ENCODE measurements around the gene KRT10.
"Not testable (repeated sequence)": the region's sequence is repeated elsewhere in the genome, so short reads cannot be mapped to it uniquely, and the experiment has no call there.

Gene KRT10

GRCh38 chr17:40817103-40817682 is 5.2 kb downstream of the KRT10 start:
- no peak overlapping the region for H3K27ac ChIP-seq (ENCODE audit: low read length)
- H3K9ac ChIP-seq (ENCODE audit: low read depth, low read length) = no peak overlapping the region
- H3K27me3 ChIP-seq (ENCODE audit: insufficient read depth, low read length) = peaks cover 29% of the 10 kb centered on the region; the same call in 1 of the 2 replicates
- no peak overlapping the region for H3K4me3 ChIP-seq (ENCODE audit: low read length)
- no peaks in the 10 kb centered on the region; the same call in 1 of the 2 replicates for H3K4me1 ChIP-seq (ENCODE audit: insufficient read depth, low read length)
- peaks cover 6% of the 10 kb centered on the region; the same call in 1 of the 2 replicates for H3K36me3 ChIP-seq (ENCODE audit: insufficient read depth, low read depth, low read length)
- H3K9me3 ChIP-seq (ENCODE audit: insufficient read depth, low read depth, low read length) = no peaks in the 10 kb centered on the region

- Histone ChIP-seq H3K9ac (ENCODE audit: low read depth, low read length) (no peak overlapping the region), H3K27me3 (ENCODE audit: insufficient read depth, low read length) (peaks cover 33% of the 10 kb centered on the region; the same call in 1 of the 2 replicates)
These were observed 5.8 kb downstream of the KRT10 start for GRCh38 chr17:40816569-40816968.

DNA sequence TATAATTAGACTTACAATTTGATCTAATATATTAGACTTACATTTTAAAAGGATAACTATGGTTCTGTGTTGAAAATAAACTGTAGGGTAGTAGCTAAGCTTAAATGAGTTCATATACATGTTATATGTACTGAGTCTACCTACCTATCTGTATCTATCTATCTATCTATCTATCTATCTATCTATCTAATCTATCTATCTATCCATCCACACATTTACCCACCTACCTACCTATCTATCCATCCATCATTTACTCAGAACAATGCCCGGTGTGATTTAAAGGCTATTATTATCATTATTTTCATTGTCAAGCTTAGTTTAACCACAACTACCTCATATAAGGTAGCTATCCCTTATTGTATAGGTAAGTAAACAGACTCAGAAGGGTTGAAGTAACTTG is 7.0 kb downstream of the KRT10 start:
- peaks cover 6% of the 10 kb centered on the region; the same call in 1 of the 2 replicates for H3K36me3 ChIP-seq (ENCODE audit: insufficient read depth, low read depth, low read length)
- no peak overlapping the region for H3K4me3 ChIP-seq (ENCODE audit: low read length)
- H3K9me3 ChIP-seq (ENCODE audit: insufficient read depth, low read depth, low read length) = no peaks in the 10 kb centered on the region
- no peak overlapping the region for H3K9ac ChIP-seq (ENCODE audit: low read depth, low read length)
- H3K27me3 ChIP-seq (ENCODE audit: insufficient read depth, low read length) = peaks cover 42% of the 10 kb centered on the region
- no peaks in the 10 kb centered on the region; the same call in 1 of the 2 replicates for H3K4me1 ChIP-seq (ENCODE audit: insufficient read depth, low read length)
- H3K27ac ChIP-seq (ENCODE audit: low read length) = no peak overlapping the region

More at GRCh38 chr17:40816569-40816968, 5.8 kb downstream of the KRT10 start:
- H3K4me1 ChIP-seq (ENCODE audit: insufficient read depth, low read length) = no peaks in the 10 kb centered on the region; the same call in 1 of the 2 replicates
- peaks cover 6% of the 10 kb centered on the region; the same call in 1 of the 2 replicates for H3K36me3 ChIP-seq (ENCODE audit: insufficient read depth, low read depth, low read length)
- no peak overlapping the region for H3K27ac ChIP-seq (ENCODE audit: low read length)
- no peak overlapping the region for H3K4me3 ChIP-seq (ENCODE audit: low read length)
- no peaks in the 10 kb centered on the region for H3K9me3 ChIP-seq (ENCODE audit: insufficient read depth, low read depth, low read length)

- not testable (repeated sequence) for H3K9me3 ChIP-seq (ENCODE audit: insufficient read depth, low read depth, low read length); H3K4me3 ChIP-seq (ENCODE audit: low read length); H3K36me3 ChIP-seq (ENCODE audit: insufficient read depth, low read depth, low read length); H3K4me1 ChIP-seq (ENCODE audit: insufficient read depth, low read length); H3K27ac ChIP-seq (ENCODE audit: low read length); H3K9ac ChIP-seq (ENCODE audit: low read depth, low read length)
- H3K27me3 ChIP-seq (ENCODE audit: insufficient read depth, low read length) = peaks cover 44% of the 10 kb centered on the region
These were observed 7.8 kb downstream of the KRT10 start for GRCh38 chr17:40814657-40815056.

DNA sequence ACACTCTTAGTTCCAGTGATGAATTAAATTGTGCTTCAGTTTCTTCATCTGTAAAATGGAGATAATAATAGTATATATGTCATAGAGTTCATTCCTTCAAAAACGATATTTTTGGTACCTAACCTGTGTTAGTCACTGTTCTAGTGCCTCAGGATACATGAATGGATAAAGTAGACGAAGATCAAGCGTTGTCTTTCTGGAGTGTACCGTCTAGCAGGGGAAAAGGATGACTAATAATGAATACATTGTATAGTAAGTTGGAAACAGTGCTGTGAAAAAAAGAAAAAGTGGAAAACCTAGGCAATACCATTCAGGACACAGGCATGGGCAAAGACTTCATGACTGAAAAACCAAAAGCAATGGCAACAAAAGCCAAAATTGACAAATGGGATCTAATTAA is 8.6 kb downstream of the KRT10 start:
- Histone ChIP-seq H3K36me3 (ENCODE audit: insufficient read depth, low read depth, low read length) (peaks cover 6% of the 10 kb centered on the region; the same call in 1 of the 2 replicates), H3K4me1 (ENCODE audit: insufficient read depth, low read length) (no peaks in the 10 kb centered on the region; the same call in 1 of the 2 replicates), H3K4me3 (ENCODE audit: low read length) (no peak overlapping the region), H3K27ac (ENCODE audit: low read length) (no peak overlapping the region), H3K27me3 (ENCODE audit: insufficient read depth, low read length) (peaks cover 52% of the 10 kb centered on the region), H3K9ac (ENCODE audit: low read depth, low read length) (no peak overlapping the region), H3K9me3 (ENCODE audit: insufficient read depth, low read depth, low read length) (no peaks in the 10 kb centered on the region)

DNA sequence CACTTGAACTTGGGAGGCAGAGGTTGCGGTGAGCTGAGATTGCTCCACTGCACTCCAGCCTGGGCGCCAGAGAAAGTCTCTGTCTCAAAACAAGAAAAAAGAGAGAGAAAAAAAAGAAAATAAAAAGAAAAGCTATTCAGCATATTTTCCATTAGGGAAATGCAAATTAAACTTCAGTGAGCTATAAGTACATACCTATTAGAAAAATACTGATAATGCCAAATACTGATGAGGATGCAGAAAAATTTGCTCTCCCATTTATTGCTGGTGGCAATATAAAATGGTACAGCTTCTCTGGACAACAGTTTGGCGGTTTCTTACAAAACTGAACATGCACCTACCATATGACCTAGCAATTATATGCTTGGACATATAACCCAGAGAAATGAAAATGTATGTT is 9.8 kb downstream of the KRT10 start:
- H3K27me3 ChIP-seq (ENCODE audit: insufficient read depth, low read length) = peaks cover 63% of the 10 kb centered on the region
- H3K9ac ChIP-seq (ENCODE audit: low read depth, low read length) = no peak overlapping the region
- no peak overlapping the region for H3K27ac ChIP-seq (ENCODE audit: low read length)
- H3K4me3 ChIP-seq (ENCODE audit: low read length) = no peak overlapping the region
- H3K4me1 ChIP-seq (ENCODE audit: insufficient read depth, low read length) = no peaks in the 10 kb centered on the region
- no peaks in the 10 kb centered on the region for H3K9me3 ChIP-seq (ENCODE audit: insufficient read depth, low read depth, low read length)
- peaks cover 6% of the 10 kb centered on the region; the same call in 1 of the 2 replicates for H3K36me3 ChIP-seq (ENCODE audit: insufficient read depth, low read depth, low read length)

DNA sequence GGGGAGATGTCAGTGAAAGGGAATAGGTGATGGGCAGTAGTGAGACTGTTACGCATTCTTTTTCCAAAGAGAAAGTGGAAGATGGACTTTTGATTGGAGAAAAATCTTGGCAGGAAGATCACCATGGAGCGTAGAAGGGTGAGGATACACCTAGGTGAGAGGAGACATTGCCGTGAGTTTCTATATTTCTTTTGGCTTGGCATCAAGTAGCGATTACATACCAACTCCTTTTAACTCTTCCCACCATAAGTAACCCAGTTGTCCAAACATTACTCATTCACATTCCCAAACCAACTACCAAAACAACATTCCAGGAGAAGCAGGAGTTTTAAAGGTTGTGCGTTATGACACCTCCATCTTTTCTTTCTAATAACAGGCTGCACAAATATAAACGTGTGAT is 11.9 kb downstream of the KRT10 start:
- Histone ChIP-seq H3K27me3 (ENCODE audit: insufficient read depth, low read length) (peaks cover 80% of the 10 kb centered on the region), H3K9me3 (ENCODE audit: insufficient read depth, low read depth, low read length) (no peaks in the 10 kb centered on the region), H3K27ac (ENCODE audit: low read length) (no peak overlapping the region), H3K9ac (ENCODE audit: low read depth, low read length) (no peak overlapping the region), H3K36me3 (ENCODE audit: insufficient read depth, low read depth, low read length) (no peaks in the 10 kb centered on the region), H3K4me3 (ENCODE audit: low read length) (no peak overlapping the region), H3K4me1 (ENCODE audit: insufficient read depth, low read length) (no peaks in the 10 kb centered on the region)

- no peaks in the 10 kb centered on the region for H3K9me3 ChIP-seq (ENCODE audit: insufficient read depth, low read depth, low read length)
- peaks cover 84% of the 10 kb centered on the region for H3K27me3 ChIP-seq (ENCODE audit: insufficient read depth, low read length)
- H3K9ac ChIP-seq (ENCODE audit: low read depth, low read length) = no peak overlapping the region
- H3K4me3 ChIP-seq (ENCODE audit: low read length) = no peak overlapping the region
- H3K27ac ChIP-seq (ENCODE audit: low read length) = no peak overlapping the region
- H3K4me1 ChIP-seq (ENCODE audit: insufficient read depth, low read length) = no peaks in the 10 kb centered on the region
- no peaks in the 10 kb centered on the region for H3K36me3 ChIP-seq (ENCODE audit: insufficient read depth, low read depth, low read length)
These were observed 12.5 kb downstream of the KRT10 start for GRCh38 chr17:40809721-40810421.

GRCh38 chr17:40806131-40806530 is 16.3 kb downstream of the KRT10 start:
- no peak overlapping the region for H3K4me3 ChIP-seq (ENCODE audit: low read length)
- peaks cover 82% of the 10 kb centered on the region for H3K27me3 ChIP-seq (ENCODE audit: insufficient read depth, low read length)
- H3K27ac ChIP-seq (ENCODE audit: low read length) = no peak overlapping the region
- no peak overlapping the region for H3K9ac ChIP-seq (ENCODE audit: low read depth, low read length)
- H3K9me3 ChIP-seq (ENCODE audit: insufficient read depth, low read depth, low read length) = no peaks in the 10 kb centered on the region
- H3K36me3 ChIP-seq (ENCODE audit: insufficient read depth, low read depth, low read length) = no peaks in the 10 kb centered on the region
- no peaks in the 10 kb centered on the region for H3K4me1 ChIP-seq (ENCODE audit: insufficient read depth, low read length)

DNA sequence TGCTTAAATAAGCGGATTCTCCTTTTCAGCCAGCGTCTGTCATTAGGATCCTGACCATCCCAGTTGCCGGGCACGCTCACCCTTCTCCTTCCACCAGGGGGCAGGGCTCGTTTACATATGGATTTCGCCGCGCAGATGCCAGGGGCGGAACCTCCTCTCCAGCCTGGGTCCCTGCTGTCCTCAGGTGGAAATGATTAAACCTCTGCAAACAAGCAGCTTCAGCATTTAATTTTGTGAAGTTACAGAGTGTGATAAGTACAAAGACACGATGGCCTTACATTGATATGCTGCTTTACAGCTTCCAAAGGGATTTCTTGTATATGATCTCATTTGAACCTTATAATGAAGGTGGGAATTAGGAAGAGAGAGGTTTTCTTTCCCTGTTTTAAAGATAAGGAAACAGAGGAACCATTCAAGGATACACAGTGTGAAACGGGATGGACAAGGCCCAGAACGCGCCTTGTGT is 18.8 kb downstream of the KRT10 start:
- Histone ChIP-seq H3K9ac (ENCODE audit: low read depth, low read length) (no peak overlapping the region), H3K9me3 (ENCODE audit: insufficient read depth, low read depth, low read length) (no peaks in the 10 kb centered on the region), H3K27ac (ENCODE audit: low read length) (no peak overlapping the region), H3K4me1 (ENCODE audit: insufficient read depth, low read length) (no peaks in the 10 kb centered on the region), H3K4me3 (ENCODE audit: low read length) (no peak overlapping the region), H3K27me3 (ENCODE audit: insufficient read depth, low read length) (peaks cover 75% of the 10 kb centered on the region), H3K36me3 (ENCODE audit: insufficient read depth, low read depth, low read length) (no peaks in the 10 kb centered on the region)

GRCh38 chr17:40801157-40801556 is 21.3 kb downstream of the KRT10 start:
- H3K9me3 ChIP-seq (ENCODE audit: insufficient read depth, low read depth, low read length) = no peaks in the 10 kb centered on the region
- H3K4me1 ChIP-seq (ENCODE audit: insufficient read depth, low read length) = no peaks in the 10 kb centered on the region
- no peak overlapping the region for H3K4me3 ChIP-seq (ENCODE audit: low read length)
- H3K27me3 ChIP-seq (ENCODE audit: insufficient read depth, low read length) = peaks cover 50% of the 10 kb centered on the region
- no peak overlapping the region for H3K9ac ChIP-seq (ENCODE audit: low read depth, low read length)
- no peaks in the 10 kb centered on the region for H3K36me3 ChIP-seq (ENCODE audit: insufficient read depth, low read depth, low read length)
- H3K27ac ChIP-seq (ENCODE audit: low read length) = no peak overlapping the region

- Histone ChIP-seq H3K36me3 (ENCODE audit: insufficient read depth, low read depth, low read length) (no peaks in the 10 kb centered on the region), H3K27me3 (ENCODE audit: insufficient read depth, low read length) (peaks cover 50% of the 10 kb centered on the region), H3K4me3 (ENCODE audit: low read length) (no peak overlapping the region), H3K27ac (ENCODE audit: low read length) (no peak overlapping the region), H3K4me1 (ENCODE audit: insufficient read depth, low read length) (no peaks in the 10 kb centered on the region), H3K9me3 (ENCODE audit: insufficient read depth, low read depth, low read length) (no peaks in the 10 kb centered on the region), H3K9ac (ENCODE audit: low read depth, low read length) (no peak overlapping the region)
These were observed 22.0 kb downstream of the KRT10 start for GRCh38 chr17:40800381-40800780.
